Measurements from ENCODE around the gene CEP85.
"Not testable (repeated sequence)": the region's sequence is repeated elsewhere in the genome, so short reads cannot be mapped to it uniquely, and the experiment has no call there.

The CEP85 gene

DNA sequence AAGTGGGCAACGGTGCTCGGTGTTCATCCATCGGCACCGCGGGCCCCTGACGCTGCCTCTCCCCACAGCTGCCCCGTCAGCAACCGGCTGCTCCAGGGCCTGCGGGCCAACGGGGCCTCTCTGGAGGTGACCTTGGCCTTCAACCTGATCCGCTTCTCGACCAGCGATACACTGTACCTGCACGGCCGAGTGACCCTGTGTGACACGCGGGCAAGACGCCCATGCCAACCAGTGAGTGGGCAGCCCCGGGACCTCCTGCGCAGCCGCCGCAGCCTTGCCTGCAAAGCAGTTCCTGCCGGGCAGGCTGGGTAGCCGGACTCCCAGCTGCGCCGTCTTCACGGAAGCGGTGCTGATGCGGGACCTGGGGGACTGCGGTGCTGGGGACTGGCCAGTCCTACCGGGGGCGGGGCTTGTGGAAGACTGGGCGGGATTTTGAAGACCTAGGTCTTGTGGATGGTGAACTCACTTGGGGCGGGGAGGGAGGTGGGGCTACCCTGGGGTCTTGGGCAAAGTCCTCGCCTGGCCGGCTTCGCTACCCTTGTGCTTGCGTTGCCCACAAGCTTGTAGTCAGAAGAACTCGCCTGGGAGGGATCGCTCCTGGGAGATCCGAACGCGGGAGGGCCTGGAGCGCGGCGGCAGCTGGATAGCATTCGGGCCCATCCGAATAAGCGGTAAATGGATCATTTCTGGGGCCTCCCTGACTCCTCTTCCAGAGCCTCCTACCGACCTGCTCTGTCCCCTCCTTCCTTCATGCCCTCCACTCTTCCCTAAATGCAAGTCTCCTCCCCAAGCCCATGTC lies 8.8 kb upstream of the CEP85 start:
- peak; percentile 29 for DNase-seq (ENCODE audit: low spot score)

DNA sequence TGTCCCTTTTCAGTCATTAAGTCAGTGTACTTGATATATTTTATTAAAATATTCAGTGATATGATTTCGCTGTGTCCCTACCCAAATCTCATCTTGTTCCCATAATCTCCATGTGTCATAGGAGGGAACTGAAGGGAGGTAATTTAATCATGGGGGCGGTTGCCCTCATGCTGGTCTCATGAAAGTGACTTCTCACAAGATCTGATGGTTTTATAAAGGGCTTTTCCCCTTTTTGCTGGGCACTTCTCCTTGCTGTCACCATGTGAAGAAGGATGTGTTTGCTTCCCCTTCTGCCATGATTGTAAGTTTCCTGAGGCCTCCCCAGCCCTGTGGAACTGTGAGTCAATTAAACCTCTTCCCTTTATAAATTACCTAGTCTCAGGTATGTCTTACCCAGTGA lies 3.3 kb upstream of the CEP85 start:
- DNase-seq (ENCODE audit: low spot score): not testable (repeated sequence)

DNA sequence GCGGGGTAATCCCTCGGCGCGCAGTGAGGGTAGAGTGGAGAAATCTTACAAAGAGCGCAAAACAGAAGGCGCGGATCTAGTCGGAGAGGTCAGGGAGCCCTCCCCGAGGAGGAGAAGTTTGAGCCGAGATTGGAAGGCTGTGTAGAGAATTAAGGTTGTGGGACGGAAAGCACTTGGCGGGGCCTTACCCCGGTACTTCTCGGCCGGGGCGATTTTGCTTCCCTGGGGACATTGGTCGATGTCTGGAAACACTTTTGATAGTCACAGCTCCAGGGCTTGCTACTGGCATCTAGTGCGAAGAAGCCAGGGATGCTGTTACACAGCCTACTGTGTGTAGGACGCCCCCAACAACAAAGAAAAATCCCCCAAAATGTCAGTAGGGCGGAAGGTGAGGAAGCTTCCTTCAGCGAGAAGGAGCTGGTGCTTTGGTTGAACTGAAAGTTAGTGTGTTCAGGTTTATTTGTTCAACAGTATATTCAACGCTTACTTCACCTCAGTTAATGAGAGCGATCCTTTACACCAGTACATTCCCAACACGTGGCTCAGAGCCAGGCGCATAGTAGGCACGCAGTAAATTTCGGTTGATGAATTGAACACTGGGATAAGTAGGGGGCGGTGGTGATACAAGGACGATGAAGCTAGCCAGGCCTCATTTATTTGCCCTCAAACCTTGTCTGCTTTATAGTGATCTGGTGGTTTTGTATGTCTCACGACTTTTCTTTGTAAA lies 807 bp downstream of the CEP85 start:
- DNase-seq (ENCODE audit: low spot score): no peak

DNA sequence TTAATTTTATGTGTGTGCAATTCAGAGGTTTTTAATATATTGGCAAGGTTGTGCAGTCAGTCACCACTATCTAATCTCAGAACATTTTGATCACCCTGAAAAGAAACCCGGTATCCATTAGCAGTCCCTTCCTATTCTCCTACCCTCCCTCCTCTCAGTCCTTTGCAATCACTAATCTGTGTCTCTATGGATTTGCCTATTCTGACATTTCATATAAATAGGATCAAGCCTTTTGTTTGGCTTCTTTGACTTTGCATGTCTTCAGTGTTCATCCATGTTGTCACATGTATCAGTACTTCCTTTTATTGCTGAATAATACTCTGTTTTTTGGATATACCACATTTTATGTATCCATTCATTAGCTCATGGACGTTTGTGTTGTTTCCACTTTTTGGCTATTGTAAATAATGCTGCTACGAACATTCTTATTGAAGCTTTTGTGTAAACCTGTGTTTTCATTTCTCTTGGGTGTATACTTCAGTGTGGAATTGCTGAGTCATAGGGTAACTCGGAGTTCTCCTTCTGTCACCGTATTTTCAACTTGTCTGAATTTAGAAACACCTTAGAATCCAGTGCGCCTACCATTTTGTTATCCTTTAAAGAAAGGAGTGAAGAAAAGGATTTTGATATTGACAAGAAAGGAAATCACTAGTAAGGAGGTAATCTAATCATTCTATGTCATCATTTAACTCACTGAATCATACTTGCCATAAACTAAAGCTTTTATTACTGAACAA lies 3.4 kb downstream of the CEP85 start:
- no peak for DNase-seq (ENCODE audit: low spot score)

DNA sequence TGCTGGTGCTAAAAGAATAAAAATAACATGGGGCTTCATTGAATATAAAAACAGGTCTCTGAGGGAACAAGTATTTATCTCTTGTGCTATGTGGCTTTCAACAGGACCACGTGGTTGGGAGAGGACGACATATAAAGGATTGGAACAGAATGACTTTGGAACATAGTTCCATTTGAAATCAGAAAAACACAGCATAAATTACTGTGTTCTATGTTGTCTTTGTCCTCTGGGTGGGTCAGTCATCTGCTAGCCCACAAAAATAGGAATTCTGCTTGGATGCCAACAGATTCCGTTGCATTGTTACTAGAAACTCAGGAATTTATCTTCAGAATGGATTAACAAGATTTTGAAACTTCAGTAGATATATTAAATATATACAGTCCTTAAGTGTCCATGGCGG lies 5.9 kb downstream of the CEP85 start:
- peak; percentile 19 for DNase-seq (ENCODE audit: low spot score)

DNA sequence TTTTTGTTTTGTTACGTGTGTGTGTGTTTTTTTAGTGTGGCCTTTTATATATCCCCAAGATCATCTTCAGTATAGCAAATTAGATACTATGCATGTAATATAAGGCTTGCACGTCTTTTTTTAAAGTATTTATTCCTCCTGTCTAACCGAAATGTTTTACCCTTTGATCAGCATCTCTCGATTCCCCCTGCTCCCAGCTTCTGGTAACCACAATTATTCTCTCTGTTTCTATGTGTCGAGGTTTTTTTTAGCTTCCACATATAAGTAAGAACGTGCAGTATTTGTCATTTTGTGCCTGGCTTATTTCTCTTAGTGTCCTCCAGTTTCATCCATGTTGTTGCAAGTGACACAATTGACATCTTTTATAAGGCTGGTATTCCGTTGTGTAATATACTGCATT lies 18.7 kb downstream of the CEP85 start:
- no peak for DNase-seq (ENCODE audit: low spot score)

DNA sequence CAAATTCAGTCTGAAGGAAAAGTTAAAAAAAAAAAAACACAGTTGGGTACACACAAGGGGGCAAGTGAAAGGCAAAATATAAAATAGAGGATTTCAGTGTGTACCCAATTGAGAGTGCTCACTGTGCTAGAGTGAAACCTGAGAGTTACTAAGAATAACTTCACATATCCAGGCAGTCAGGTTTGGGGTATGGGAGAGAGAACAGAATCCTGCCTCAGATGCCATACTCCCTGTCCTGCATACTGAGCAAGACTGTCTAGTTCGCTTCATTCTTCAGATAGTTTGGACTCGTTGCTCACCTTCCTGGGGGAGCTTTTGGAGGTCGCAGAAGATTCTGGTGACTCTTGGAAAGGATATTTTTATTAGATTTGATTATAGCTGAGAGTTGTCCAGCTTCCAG lies 20.4 kb downstream of the CEP85 start:
- DNase-seq (ENCODE audit: low spot score): no peak

DNA sequence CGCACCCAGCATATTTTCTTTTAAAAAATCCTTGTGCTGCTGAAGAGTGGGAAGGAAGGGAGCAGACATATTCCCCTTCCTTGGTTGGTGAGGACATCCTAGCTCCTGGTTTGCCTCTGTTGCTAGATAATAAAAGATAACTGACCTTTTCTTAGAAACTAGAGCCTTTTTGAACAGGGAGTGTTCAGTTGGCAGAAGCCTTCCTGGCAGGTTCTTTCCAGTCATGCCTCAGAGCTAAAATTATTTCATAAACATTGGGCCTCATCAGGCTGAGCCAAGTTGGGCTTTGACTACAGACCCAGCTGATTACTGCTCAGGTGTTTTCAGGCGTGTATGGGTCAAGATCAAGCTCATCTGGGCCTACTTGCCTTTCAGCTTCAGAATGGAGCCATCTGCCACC lies 23.2 kb downstream of the CEP85 start:
- no peak for DNase-seq (ENCODE audit: low spot score)

DNA sequence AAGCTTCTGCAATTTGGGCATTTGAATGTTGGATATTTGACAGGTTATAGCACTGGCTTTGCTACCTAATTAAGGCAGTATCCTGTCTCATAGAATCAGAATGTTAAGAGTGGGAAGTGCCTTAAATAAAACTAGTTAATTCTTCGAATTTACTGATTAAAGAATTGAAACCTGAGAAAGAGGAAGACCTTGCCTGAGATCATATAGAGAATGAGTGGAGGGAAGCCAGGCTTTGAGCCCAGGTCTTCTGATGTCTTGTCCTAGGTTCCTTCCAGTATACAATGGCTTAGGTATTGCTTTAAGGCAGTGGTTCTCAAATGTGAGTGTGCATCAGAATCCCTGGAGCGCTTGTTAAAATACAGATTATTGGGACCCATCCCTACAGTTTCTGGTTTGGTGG lies 25.0 kb downstream of the CEP85 start:
- DNase-seq (ENCODE audit: low spot score): no peak

DNA sequence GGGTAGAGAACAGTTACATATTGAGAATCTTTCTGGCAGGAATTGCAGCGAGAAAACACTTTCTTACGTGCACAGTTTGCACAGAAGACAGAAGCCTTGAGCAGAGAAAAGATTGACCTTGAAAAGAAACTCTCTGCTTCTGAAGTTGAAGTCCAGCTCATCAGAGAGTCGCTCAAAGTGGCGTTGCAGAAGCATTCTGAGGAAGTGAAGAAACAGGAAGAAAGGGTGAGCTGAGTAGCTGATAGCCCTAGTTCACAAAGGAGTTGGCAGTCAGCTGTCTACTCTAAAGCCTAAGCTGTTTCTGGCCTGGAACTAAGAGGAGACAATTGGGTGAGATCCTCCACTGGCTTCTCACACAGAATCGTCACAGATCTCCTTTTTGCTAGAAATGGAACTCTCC lies 25.6 kb downstream of the CEP85 start:
- DNase-seq (ENCODE audit: low spot score): no peak

DNA sequence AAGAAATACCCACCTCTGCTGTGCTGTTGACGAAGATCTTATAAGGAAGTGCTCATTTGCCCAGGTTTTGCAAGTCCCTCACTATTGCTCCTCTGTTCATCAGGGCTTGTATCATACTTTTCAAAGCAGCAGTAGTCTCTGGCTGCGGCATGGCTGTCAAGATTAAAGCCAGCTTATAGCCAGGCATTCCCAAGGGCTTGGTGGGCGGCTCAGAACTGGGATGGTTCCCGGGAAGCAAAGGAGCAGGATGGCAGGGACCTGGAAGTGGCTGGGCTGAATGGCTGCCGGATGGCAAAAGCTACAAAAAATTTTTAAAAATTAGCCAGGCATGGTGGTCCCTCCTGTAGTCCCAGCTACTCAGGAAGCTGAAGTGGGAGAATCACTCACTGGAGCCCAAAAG lies 29.2 kb downstream of the CEP85 start:
- no peak for DNase-seq (ENCODE audit: low spot score)

DNA sequence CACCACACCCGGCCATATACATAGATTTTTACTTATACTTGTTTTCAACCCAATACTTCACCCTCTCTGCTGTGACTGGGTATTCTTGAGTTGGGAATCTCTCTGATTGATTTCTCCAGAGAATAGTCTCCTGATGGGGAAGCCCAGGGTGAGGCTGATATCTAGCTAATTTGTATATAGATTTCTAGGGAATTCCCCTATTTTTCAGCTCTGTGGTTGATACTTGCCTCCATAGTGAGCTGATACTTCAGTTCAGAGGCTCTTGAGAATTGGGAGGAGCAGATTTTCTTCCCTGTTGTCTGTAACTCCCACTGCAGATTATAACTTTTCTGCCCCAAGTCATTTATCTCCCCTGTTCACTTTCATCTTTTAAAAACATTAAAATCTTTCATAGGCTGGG lies 31.4 kb downstream of the CEP85 start:
- DNase-seq (ENCODE audit: low spot score): no peak

DNA sequence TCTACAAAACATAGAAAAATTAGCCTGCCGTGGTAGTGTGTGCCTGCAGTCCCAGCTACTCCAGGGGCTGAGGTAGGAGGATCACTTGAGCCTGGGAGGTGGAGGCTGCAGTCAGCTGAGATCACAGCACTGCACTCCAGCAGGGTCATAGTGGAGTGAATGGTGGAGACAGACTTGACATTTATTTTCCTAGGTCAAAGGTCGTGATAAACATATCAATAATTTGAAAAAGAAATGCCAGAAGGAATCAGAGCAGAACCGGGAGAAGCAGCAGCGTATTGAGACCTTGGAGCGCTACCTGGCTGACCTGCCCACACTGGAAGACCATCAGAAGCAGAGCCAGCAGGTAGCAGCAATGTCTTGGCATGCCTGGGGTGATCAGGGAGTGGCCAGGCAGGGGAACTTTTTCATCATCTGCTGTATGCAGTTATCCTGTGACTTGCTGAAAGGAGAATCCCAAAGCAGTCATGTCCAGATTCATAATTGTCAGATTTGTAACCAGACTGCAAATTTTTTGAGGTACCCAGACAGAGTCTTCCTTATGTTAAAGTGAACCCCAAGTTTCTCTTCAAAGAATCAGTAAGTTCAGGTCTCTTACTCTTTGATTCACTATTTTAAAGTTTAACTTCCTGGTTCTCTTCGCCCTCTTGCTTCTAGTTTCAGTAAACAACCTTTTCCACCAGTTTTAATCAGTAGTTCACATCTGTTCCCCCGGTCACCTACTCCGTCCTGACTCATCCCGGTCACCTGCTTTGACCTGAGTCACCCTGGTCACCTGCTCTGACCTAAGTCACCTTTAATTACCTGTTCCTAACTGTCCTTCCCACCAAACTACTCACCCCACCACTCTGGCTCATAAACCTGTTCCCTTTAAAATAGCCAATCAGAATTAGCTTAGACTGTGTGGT lies 34.5 kb downstream of the CEP85 start:
- DNase-seq (ENCODE audit: low spot score): no peak

DNA sequence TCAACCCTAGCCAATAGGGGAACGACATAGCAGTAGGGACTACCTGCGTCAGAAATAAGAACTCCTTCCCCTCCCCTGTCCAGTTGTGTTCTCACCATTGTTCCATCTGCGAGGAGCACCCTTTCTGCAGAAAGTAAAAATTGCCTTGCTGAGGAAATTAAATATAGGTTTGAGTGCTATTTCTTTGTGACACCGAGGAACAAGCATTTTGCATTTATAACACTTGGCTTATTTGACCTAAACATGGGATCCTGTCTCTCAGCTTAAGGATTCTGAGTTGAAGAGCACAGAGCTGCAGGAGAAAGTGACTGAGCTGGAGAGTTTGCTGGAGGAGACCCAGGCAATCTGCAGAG lies 35.2 kb downstream of the CEP85 start:
- no peak for DNase-seq (ENCODE audit: low spot score)

DNA sequence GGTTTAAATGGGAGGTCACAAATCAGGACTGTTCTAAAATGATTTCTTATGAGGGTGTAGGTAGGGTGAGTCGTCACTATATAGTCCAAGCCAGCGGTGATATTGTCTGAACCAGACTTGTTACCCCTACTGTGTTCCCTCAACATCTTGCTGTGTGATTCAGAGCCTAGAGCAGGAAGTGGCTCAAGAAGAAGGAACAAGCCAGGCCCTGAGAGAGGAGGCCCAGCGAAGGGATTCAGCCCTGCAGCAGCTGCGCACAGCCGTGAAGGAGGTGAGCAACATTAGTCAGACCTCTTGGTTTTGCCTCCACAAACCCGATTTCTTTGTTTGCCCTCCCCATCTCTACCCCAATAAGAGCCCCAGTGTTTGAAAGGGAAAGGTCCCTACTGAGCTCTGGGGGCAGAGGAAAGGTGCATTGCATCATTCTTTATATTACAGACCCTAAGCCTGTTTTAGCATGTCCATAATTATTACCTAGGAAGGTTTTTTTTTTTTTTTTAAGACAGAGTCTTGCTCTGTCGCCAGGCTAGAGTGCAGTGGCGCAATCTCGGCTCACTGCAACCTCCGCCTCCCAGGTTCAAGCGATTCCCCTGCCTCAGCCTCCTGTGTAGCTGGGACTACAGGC lies 40.9 kb downstream of the CEP85 start:
- DNase-seq (ENCODE audit: low spot score): no peak

DNA sequence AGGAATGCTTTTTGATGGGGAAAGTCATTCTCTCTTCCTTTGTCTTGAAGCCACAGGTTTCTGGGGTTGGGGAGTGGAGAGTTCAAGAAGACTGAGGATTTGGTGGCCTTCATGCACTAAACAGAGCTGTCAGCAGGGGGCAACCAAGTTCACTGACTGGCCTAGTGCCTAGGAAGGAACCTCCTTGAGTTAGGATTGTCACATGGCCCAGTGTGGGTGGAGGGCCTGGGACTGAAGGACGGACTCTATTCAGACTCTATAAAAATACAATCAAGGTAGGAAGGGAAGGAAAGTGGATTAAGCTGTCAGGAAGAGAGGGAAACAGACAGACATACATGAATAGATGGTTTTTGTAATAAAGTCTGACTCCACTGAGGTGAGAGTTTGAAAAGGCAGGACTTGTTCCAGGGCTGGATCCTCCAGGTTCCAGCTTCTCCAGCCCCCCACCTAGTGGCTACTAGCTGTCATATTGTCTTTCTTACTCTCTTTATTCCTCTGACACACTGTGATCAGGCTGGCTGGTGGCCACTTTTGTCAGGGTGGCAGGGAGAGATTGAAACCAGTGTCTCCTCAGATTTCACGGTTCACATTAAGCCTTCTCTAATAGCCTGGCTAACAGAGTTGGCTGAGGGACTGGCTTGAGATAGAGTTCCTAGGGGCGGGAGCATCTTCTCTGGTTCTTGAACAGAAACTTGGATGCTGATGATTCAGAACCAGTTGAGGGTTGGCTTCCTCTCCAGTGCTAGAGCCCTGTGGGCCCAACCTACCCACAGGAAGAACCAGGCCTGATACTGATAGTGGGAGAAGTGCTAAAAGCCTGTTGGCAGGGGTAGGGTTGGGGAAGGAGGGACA lies 41.8 kb downstream of the CEP85 start:
- peak; percentile 89 for DNase-seq (ENCODE audit: low spot score)

DNA sequence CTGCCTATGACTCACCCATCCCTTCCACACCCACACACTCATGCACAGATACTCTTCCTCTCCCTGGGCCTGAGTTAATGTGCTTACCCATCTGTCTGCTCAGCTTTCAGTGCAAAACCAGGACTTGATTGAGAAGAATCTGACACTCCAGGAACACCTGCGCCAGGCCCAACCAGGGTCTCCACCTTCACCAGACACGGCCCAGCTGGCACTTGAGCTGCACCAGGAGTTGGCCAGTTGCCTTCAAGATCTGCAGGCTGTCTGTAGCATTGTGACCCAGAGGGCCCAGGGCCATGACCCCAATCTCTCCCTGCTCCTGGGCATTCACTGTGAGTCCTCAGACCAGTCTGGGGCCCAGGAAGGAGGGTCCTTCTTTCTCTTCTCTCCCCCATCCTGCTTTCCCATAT lies 42.4 kb downstream of the CEP85 start:
- DNase-seq (ENCODE audit: low spot score): no peak

DNA sequence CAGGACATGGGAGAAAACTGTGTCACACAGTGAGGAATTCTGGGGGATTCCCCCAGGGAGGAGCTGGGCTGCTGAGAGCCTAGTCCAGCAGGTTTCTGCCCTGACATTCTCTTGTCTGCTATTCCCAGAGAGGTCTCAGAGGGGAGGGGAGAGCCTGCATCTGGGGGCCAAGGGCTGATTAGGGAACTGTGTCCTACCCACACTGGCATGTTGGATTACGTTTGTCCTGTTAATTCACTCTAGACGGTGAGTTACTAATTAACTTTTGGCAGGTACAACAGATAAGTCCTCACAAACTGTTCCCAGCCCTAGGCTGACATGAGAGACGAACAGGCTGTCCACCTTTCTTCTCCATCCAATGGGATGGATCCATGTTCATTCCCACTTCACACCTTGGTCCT lies 43.3 kb downstream of the CEP85 start:
- DNase-seq (ENCODE audit: low spot score): no peak

DNA sequence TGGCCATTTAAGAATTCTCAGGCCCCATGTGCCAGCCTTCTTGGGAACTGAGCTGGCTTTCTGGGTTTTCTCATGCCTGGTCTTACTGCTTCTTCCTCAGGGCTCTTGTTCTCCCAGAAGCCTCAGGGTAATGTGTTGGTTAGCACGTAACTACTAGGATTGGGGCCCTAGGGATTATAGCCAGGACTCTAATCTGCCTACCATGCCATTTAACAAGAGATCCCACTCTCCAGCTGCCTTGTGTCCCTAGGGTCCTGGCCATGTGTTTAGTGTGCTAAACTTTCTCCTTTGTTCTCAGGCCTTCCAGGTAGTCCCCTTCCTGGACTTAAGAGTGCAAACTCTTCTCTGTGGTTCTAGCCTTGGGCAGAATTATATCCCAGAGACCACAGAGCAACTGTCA lies 43.7 kb downstream of the CEP85 start:
- DNase-seq (ENCODE audit: low spot score): no peak

DNA sequence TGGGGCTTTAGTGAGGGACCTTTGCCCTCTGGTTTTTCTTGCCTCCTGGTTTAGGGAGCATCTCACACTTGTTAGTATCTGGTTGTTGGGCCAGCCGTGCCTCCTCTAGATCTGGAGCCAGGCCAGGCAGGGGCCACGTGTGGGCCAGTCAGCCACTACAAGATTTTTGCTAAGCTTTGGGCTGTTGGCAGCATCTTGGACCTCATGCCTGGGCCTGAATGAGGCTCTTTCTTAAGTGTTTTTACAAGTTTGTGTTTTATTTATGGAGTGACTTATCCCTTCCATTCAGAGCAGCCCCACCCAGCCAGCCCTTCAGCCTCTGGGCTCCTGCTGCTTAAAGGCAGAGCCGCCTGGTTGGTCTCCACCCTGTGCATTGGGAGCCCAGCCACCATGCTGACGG lies 44.3 kb downstream of the CEP85 start:
- peak; percentile 50 for DNase-seq (ENCODE audit: low spot score)

All from hepatic stellate cell (primary cell).